SIG-M5 treated with dmso at 0.1 percent for 504 hours (cell line): ENCODE results near the gene CD27.
"Not testable (repeated sequence)": the region's sequence is repeated elsewhere in the genome, so short reads cannot be mapped to it uniquely, and the experiment has no call there.

Experiments used
- DNase-seq: peaks from one replicate; lab custom pipeline; 2025; ENCODE audit not compliant: unreplicated experiment; lab: John Stamatoyannopoulos, UW

Gene CD27

GRCh38 chr12:6444704-6445688 lies at the start of gene CD27:
TSS of gene CD27 (plus strand) at chr12:6444955. CDS start at chr12:6445096, 141 bp downstream.
- DNase-seq = no peak

GRCh38 chr12:6396031-6396430 lies 48.7 kb upstream of the CD27 start:
- DNase-seq = no peak

GRCh38 chr12:6399884-6400644 lies 44.7 kb upstream of the CD27 start:
- no peak for DNase-seq

- DNase-seq = no peak
Measured at GRCh38 chr12:6404390-6404789, 40.4 kb upstream of the CD27 start.

- DNase-seq = no peak
Measured at GRCh38 chr12:6405963-6406362, 38.8 kb upstream of the CD27 start.

- DNase-seq = no peak
Measured at GRCh38 chr12:6407236-6407954, 37.4 kb upstream of the CD27 start.

GRCh38 chr12:6416596-6416995 lies 28.2 kb upstream of the CD27 start:
- DNase-seq = peak; percentile 99

- DNase-seq = no peak
Measured at GRCh38 chr12:6418796-6419195, 26.0 kb upstream of the CD27 start.

- DNase-seq = no peak
Measured at GRCh38 chr12:6420364-6420763, 24.4 kb upstream of the CD27 start.

GRCh38 chr12:6423267-6424007 lies 21.3 kb upstream of the CD27 start:
- peak; percentile 95 for DNase-seq

GRCh38 chr12:6424008-6424347 lies 20.8 kb upstream of the CD27 start:
- DNase-seq = no peak

- no peak for DNase-seq
Measured at GRCh38 chr12:6424866-6425265, 19.9 kb upstream of the CD27 start.

GRCh38 chr12:6425590-6426531 lies 18.9 kb upstream of the CD27 start:
- no peak for DNase-seq

GRCh38 chr12:6426882-6427671 lies 17.7 kb upstream of the CD27 start:
- no peak for DNase-seq

- DNase-seq = not testable (repeated sequence)
Measured at GRCh38 chr12:6427796-6428195, 17.0 kb upstream of the CD27 start.

GRCh38 chr12:6428326-6428725 lies 16.4 kb upstream of the CD27 start:
- DNase-seq = no peak

GRCh38 chr12:6430124-6430989 lies 14.4 kb upstream of the CD27 start:
- peak; percentile 92 for DNase-seq

GRCh38 chr12:6432991-6433390 lies 11.8 kb upstream of the CD27 start:
- DNase-seq = no peak
